Neural progenitor cell (in vitro differentiated cells): ENCODE results near the gene CTNNA1. TPM values are rescaled to one million over a fixed set of nuclear protein-coding genes. Genes with fewer than 3 reads are reported as not detected.

ENCODE experiments used
- DNase-seq: peaks from one replicate; pipeline ENCODE4 v3.0.0-alpha.2; 2016; ENCODE audit warnings: low spot score
- H2AFZ ChIP-seq: fragments of 200-600 bp; sonication (generic); replicated peaks from 2 replicates; pipeline ENCODE4 v1.6.1; 2016; ENCODE audit warnings: antibody characterized with exemption
- H3F3A ChIP-seq: fragments of 200-600 bp; sonication (generic); 2 replicates; pipeline ENCODE4 v1.6.1; 2016; ENCODE audit warnings: antibody characterized with exemption, low read depth
- H3K27ac ChIP-seq: fragments of 200-600 bp; sonication (generic); 2 replicates; pipeline ENCODE4 v1.5.1; 2016; ENCODE audit warnings: mild to moderate bottlenecking
- H3K27me3 ChIP-seq: fragments of 200-600 bp; sonication (generic); 2 replicates; pipeline ENCODE4 v1.6.1; 2016; ENCODE audit warnings: mild to moderate bottlenecking, moderate library complexity
- H3K36me3 ChIP-seq: fragments of 200-600 bp; sonication (generic); 2 replicates; pipeline ENCODE4 v1.5.1; 2016
- H3K4me1 ChIP-seq: fragments of 200-600 bp; sonication (generic); 2 replicates; pipeline ENCODE4 v1.6.1; 2016; ENCODE audit warnings: mixed run types
- H3K4me2 ChIP-seq: fragments of 200-600 bp; sonication (generic); 2 replicates; pipeline ENCODE4 v1.6.1; 2016
- H3K4me3 ChIP-seq: fragments of 200-600 bp; sonication (generic); 2 replicates; pipeline ENCODE4 v1.5.1; 2016
- H3K79me2 ChIP-seq: fragments of 200-600 bp; sonication (generic); 2 replicates; pipeline ENCODE4 v1.6.1; 2016; ENCODE audit warnings: low read depth
- H3K9ac ChIP-seq: fragments of 200-600 bp; sonication (generic); 2 replicates; pipeline ENCODE4 v1.6.1; 2016
- H3K9me3 ChIP-seq: fragments of 200-600 bp; sonication (generic); 2 replicates; pipeline ENCODE4 v1.5.1; 2016; ENCODE audit warnings: low read depth
- H4K20me1 ChIP-seq: fragments of 200-600 bp; sonication (generic); 2 replicates; pipeline ENCODE4 v1.6.1; 2016; ENCODE audit warnings: low read depth
- H3K27ac Mint-ChIP-seq: 3 replicates; pipeline ENCODE4 v1.8.0; 2021; ENCODE audit warnings: mixed read lengths
- H3K27me3 Mint-ChIP-seq: 2 replicates; pipeline ENCODE4 v1.8.0; 2022; ENCODE audit warnings: low read depth, mild to moderate bottlenecking, inconsistent platforms, moderate library complexity, mixed read lengths; ENCODE audit not compliant: insufficient read depth
- H3K36me3 Mint-ChIP-seq: 3 replicates; pipeline ENCODE4 v1.8.0; 2021; ENCODE audit warnings: mixed read lengths
- H3K4me1 Mint-ChIP-seq: 3 replicates; pipeline ENCODE4 v1.8.0; 2021; ENCODE audit warnings: mixed read lengths
- H3K4me3 Mint-ChIP-seq: 3 replicates; pipeline ENCODE4 v1.8.0; 2021; ENCODE audit warnings: mild to moderate bottlenecking, moderate library complexity, mixed read lengths
- H3K9me3 Mint-ChIP-seq: 3 replicates; pipeline ENCODE4 v1.8.0; 2020; ENCODE audit warnings: mixed read lengths
- EZH2 ChIP-seq: fragments of 200-600 bp; sonication (generic); IDR thresholded peaks from 2 replicates; pipeline ENCODE4 v1.6.1; 2017; ENCODE audit warnings: antibody characterized with exemption, mild to moderate bottlenecking, moderate library complexity
- EZH2phosphoT487 ChIP-seq: fragments of 200-600 bp; sonication (generic); IDR thresholded peaks from 2 replicates; pipeline ENCODE4 v1.6.1; 2017; ENCODE audit warnings: antibody characterized with exemption
- total RNA-seq: library from RNA; depleted of rRNA; stranded (reverse); fragments of >200 nt; gene quantifications from 2 replicates; pipeline ENCODE4 v1.2.3, GENCODE V29; 2015; ENCODE audit warnings: low replicate concordance
- TF ChIP-seq, protein P1 (sequence below): fragments of 200-600 bp; sonication (generic); IDR thresholded peaks from 2 replicates; pipeline ENCODE4 v1.5.1; 2017; ENCODE audit warnings: antibody characterized with exemption, mild to moderate bottlenecking

CTNNA1 gene
- total RNA-seq, 1 donor from 2014 or later = 305 TPM

DNA sequence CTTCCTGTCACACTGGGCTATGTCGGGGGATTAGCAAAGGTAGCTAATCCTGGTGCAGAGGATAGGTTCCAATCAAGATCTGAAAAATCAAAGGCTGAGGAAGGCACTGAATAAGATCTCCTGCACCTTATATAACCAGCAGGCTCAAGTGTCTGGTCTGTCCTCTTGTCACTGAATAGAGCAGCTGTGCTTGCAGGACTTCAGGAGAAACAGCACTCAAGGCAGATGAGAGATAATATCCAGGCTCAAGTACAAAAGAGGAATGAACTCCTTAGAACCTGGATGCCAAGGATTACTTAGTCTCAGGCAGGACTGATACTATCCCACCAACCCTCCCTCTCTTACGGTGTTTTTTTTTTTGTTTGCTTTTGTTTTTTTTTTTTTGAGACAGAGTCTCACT, 230.8 kb downstream of the CTNNA1 start:
- H3K27ac Mint-ChIP-seq = no peak overlapping the region
- no peak for DNase-seq
- no peaks in the 10 kb centered on the region for H3K27me3 ChIP-seq
- H3K27ac ChIP-seq = no peak overlapping the region
- no peaks in the 10 kb centered on the region for H3K4me1 ChIP-seq
- no peak overlapping the region for H3K4me3 Mint-ChIP-seq
- H3K4me1 Mint-ChIP-seq = peaks cover 27% of the 10 kb centered on the region
- H3K9me3 Mint-ChIP-seq = no peaks in the 10 kb centered on the region
- TF ChIP-seq, protein P1, sequence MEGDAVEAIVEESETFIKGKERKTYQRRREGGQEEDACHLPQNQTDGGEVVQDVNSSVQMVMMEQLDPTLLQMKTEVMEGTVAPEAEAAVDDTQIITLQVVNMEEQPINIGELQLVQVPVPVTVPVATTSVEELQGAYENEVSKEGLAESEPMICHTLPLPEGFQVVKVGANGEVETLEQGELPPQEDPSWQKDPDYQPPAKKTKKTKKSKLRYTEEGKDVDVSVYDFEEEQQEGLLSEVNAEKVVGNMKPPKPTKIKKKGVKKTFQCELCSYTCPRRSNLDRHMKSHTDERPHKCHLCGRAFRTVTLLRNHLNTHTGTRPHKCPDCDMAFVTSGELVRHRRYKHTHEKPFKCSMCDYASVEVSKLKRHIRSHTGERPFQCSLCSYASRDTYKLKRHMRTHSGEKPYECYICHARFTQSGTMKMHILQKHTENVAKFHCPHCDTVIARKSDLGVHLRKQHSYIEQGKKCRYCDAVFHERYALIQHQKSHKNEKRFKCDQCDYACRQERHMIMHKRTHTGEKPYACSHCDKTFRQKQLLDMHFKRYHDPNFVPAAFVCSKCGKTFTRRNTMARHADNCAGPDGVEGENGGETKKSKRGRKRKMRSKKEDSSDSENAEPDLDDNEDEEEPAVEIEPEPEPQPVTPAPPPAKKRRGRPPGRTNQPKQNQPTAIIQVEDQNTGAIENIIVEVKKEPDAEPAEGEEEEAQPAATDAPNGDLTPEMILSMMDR = no peak
- no peak for TF ChIP-seq EZH2
- TF ChIP-seq EZH2phosphoT487 = no peak
- no peak overlapping the region for H3K9ac ChIP-seq
- H3K27me3 Mint-ChIP-seq = peaks cover 3% of the 10 kb centered on the region
- no peaks in the 10 kb centered on the region for H3K9me3 ChIP-seq
- no peaks in the 10 kb centered on the region for H4K20me1 ChIP-seq
- no peak overlapping the region for H3K4me2 ChIP-seq
- peaks cover 6% of the 10 kb centered on the region for H3F3A ChIP-seq
- H2AFZ ChIP-seq = no peak overlapping the region
- H3K36me3 Mint-ChIP-seq = no peaks in the 10 kb centered on the region
- H3K79me2 ChIP-seq = no peaks in the 10 kb centered on the region
- no peak overlapping the region for H3K4me3 ChIP-seq
- no peaks in the 10 kb centered on the region for H3K36me3 ChIP-seq

Other genes with a start within 250 kb of the CTNNA1 start
- gene ETF1, start 210.2 kb upstream of the CTNNA1 start, total RNA-seq = 85.5 and 116 TPM in 2 replicates
- 259 and 276 TPM in 2 replicates for gene HSPA9, start 178.0 kb upstream of the CTNNA1 start, total RNA-seq
- gene LRRTM2, start 121.9 kb downstream of the CTNNA1 start, total RNA-seq = not detected in 2 replicates